Keratinocyte (primary cell): ENCODE results near the gene STPG4. TPM values are rescaled to one million over a fixed set of nuclear protein-coding genes. Genes with fewer than 3 reads are reported as not detected.

Experiments
- DNase-seq: peaks from one replicate; pipeline ENCODE4 v3.0.0-alpha.2; 2011; ENCODE audit warnings: low read depth, missing footprints, low spot score
- FAIRE-seq: peaks from 2 replicates; lab custom pipeline; 2011; peaks lifted over from hg19 to GRCh38; lab: Jason Lieb, UNC
- H2AFZ ChIP-seq: 2 replicates; pipeline ENCODE4 v1.6.0; 2012; ENCODE audit warnings: low read length, control low read depth, inconsistent platforms; ENCODE audit not compliant: control insufficient read depth
- H3K27ac ChIP-seq: 2 replicates; pipeline ENCODE4 v1.5.1; 2011; ENCODE audit warnings: low read length; ENCODE audit not compliant: control insufficient read depth, insufficient read depth
- H3K27me3 ChIP-seq: 3 replicates; pipeline ENCODE4 v1.6.0; 2011; ENCODE audit warnings: low read length; ENCODE audit not compliant: control insufficient read depth, insufficient read depth; ENCODE audit errors: extremely low read depth
- H3K36me3 ChIP-seq, 2 experiments: 2 replicates in 1 of 2; 3 replicates in 1 of 2; pipeline ENCODE4 v1.5.1; 2011; ENCODE audit warnings: low read length in 2 of 2, mild to moderate bottlenecking in 1 of 2; ENCODE audit not compliant: control insufficient read depth in 2 of 2, insufficient read depth in 2 of 2; ENCODE audit errors: extremely low read depth in 1 of 2
- H3K4me1 ChIP-seq: 3 replicates; pipeline ENCODE4 v1.5.1; 2011; ENCODE audit warnings: low read length; ENCODE audit not compliant: control insufficient read depth, insufficient read depth; ENCODE audit errors: extremely low read depth
- H3K4me2 ChIP-seq: 3 replicates; pipeline ENCODE4 v1.6.0; 2011; ENCODE audit warnings: low read depth, low read length; ENCODE audit not compliant: control insufficient read depth, insufficient read depth; ENCODE audit errors: extremely low read depth
- H3K4me3 ChIP-seq, 3 experiments: fragments of 200-600 bp in 1 of 3; sonication (generic) in 1 of 3; 2 replicates in 2 of 3; 3 replicates in 1 of 3; pipeline ENCODE4 v1.5.1; 2011 to 2016; ENCODE audit warnings: low read length in 3 of 3, mild to moderate bottlenecking in 3 of 3, control low read depth in 2 of 3, inconsistent platforms in 1 of 3, low read depth in 1 of 3, mixed read lengths in 1 of 3, mixed run types in 1 of 3, moderate library complexity in 1 of 3; ENCODE audit not compliant: control insufficient read depth in 2 of 3, insufficient read depth in 2 of 3; ENCODE audit errors: extremely low read depth in 1 of 3
- H3K79me2 ChIP-seq: 2 replicates; pipeline ENCODE4 v1.6.0; 2012; ENCODE audit warnings: low read length; ENCODE audit not compliant: control insufficient read depth, insufficient read depth
- H3K9ac ChIP-seq: 3 replicates; pipeline ENCODE4 v1.6.0; 2011; ENCODE audit warnings: low read length; ENCODE audit not compliant: control insufficient read depth, insufficient read depth; ENCODE audit errors: extremely low read depth
- H3K9me1 ChIP-seq: 3 replicates; pipeline ENCODE4 v1.6.0; 2011; ENCODE audit warnings: low read length; ENCODE audit not compliant: control insufficient read depth, insufficient read depth; ENCODE audit errors: extremely low read depth
- H3K9me3 ChIP-seq: 2 replicates; pipeline ENCODE4 v1.5.1; 2012; ENCODE audit warnings: low read depth, low read length; ENCODE audit not compliant: control insufficient read depth
- H4K20me1 ChIP-seq: 3 replicates; pipeline ENCODE4 v1.6.0; 2011; ENCODE audit warnings: low read length; ENCODE audit not compliant: control insufficient read depth, insufficient read depth; ENCODE audit errors: extremely low read depth
- CTCF ChIP-seq, 3 experiments: IDR thresholded peaks in 1 of 3; conservative IDR thresholded peaks in 1 of 3; optimal IDR thresholded peaks in 1 of 3; 2 replicates in 2 of 3; 3 replicates in 1 of 3; pipeline versions ENCODE3 to v1.5.1; 2011; ENCODE audit warnings: low read length in 3 of 3, mild to moderate bottlenecking in 3 of 3, moderate library complexity in 2 of 3, control low read depth in 1 of 3, inconsistent platforms in 1 of 3; ENCODE audit not compliant: insufficient read depth in 2 of 3; ENCODE audit errors: extremely low read depth in 1 of 3
- EZH2 ChIP-seq: IDR thresholded peaks from one replicate; pipeline ENCODE4 v1.6.1; 2012; ENCODE audit warnings: inconsistent platforms, mild to moderate bottlenecking, low read length, moderate library complexity
- dilution Hi-C: fragments of 300-500 bp; cut with MboI; formaldehyde crosslinking; loops from one replicate; pipeline ENCODE4 v1.7.0; 2020; ENCODE audit warnings: low sequenced_read_pairs; ENCODE audit not compliant: extremely low pct_ligation_motif_present
- polyA plus RNA-seq, 5 experiments: library from polyadenylated mRNA; depleted of rRNA in 3 of 5; stranded (reverse) in 3 of 5; stranded (forward) in 1 of 5; unstranded in 1 of 5; fragments of >200 nt; gene quantifications; 1 replicate in 1 of 5; 2 replicates in 3 of 5; 3 replicates in 1 of 5; pipeline versions ENCODE4 v1.2.1 to v1.2.3, GENCODE V29; 2011 to 2012; ENCODE audit warnings: missing spikeins in 2 of 5, low read depth in 1 of 5, low replicate concordance in 1 of 5

STPG4 gene
- polyA plus RNA-seq, 1 donor (not counting 4 experiments of a cell fraction or from before 2014, with no cell fraction given) = 0.26 TPM

- Histone ChIP-seq H3K4me1 (no peaks in the 10 kb centered on the region), H2AFZ (no peak overlapping the region), H3K4me2 (no peak overlapping the region), H4K20me1 (peaks cover 15% of the 10 kb centered on the region), H3K9me1 (no peaks in the 10 kb centered on the region), H3K9ac (no peak overlapping the region), H3K27me3 (no peaks in the 10 kb centered on the region), H3K27ac (no peak overlapping the region), H3K9me3 (no peaks in the 10 kb centered on the region), H3K4me3 (no peak overlapping the region), H3K36me3 (peaks cover 20 to 35% of the 10 kb centered on the region in 2 experiments), H3K79me2 (peaks cover 26% of the 10 kb centered on the region)
- DNase-seq = no peak
- no peak for TF ChIP-seq EZH2
- no peak for TF ChIP-seq CTCF (optimal IDR thresholded peaks at IDR 0.05 in 1 of 3, IDR thresholded peaks at IDR 0.05 in 1 of 3, conservative IDR thresholded peaks at IDR 0.05 in 1 of 3; ENCODE audit: extremely low read depth in 1 of 3, insufficient read depth in 2 of 3, low read length in 3 of 3)
- dilution Hi-C loops = no loop called here
- FAIRE-seq = no peak
Measured at GRCh38 chr2:47159627-47160026, 4.5 kb upstream of the STPG4 start.

- Histone ChIP-seq H3K79me2 (peaks cover 17% of the 10 kb centered on the region), H2AFZ (no peak overlapping the region), H4K20me1 (peaks cover 8% of the 10 kb centered on the region), H3K9me3 (no peaks in the 10 kb centered on the region), H3K4me1 (no peaks in the 10 kb centered on the region), H3K27me3 (no peaks in the 10 kb centered on the region), H3K9ac (no peak overlapping the region), H3K36me3 (peaks cover 19 to 34% of the 10 kb centered on the region in 2 experiments), H3K4me3 (no peak overlapping the region), H3K9me1 (no peaks in the 10 kb centered on the region), H3K27ac (no peak overlapping the region), H3K4me2 (no peak overlapping the region)
- dilution Hi-C loops = no loop called here
- TF ChIP-seq EZH2 (no peak), CTCF (optimal IDR thresholded peaks at IDR 0.05 in 1 of 3, IDR thresholded peaks at IDR 0.05 in 1 of 3, conservative IDR thresholded peaks at IDR 0.05 in 1 of 3; ENCODE audit: extremely low read depth in 1 of 3, insufficient read depth in 2 of 3, low read length in 3 of 3) (no peak)
- FAIRE-seq (no peak), DNase-seq (no peak)
Measured at GRCh38 chr2:47158576-47158975, 3.5 kb upstream of the STPG4 start.
